ENCODE measurements around the gene ESYT2.

ESYT2 gene

DNA sequence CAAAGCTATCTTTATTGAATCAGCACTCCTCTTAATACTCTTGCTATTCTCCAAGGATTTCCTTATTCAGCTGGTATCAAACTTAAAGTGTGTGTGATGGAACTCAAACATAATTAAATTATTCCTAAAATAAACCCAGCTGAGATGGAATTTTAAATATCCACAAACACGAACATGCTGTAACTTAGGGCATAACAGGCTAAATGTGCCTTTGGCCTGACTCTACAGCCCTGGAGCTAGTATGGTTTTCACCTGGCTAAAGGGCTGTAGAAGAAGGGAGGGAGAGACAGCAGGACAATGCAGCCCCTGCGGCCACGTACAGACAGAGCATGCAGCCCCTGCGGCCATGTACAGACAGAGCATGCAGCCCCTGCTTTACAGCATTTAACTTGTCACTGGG, 34.0 kb downstream of the ESYT2 start:
- DNase-seq: no peak

DNA sequence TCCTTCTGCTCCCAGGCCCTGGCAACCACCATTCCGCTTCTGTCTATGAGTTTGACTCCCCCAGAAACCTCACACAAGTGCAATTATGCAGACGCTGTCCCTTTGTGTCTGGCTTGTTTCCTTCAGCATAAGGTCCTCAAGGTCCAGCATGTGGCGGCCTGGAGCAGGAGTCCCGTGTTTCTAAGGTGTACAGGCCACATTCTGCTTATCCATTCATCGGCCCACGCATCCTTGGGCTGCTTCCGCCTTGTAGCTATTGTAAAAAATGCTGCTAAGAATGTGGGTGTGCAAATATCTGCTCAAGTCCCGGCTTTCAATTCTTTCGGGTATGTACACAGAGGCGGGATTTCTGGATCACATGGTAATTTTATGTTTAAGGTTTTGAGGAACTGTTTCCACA, 38.2 kb downstream of the ESYT2 start:
- no peak for DNase-seq

GRCh38 chr7:158789842-158790241, 39.5 kb downstream of the ESYT2 start:
- no peak for DNase-seq

DNA sequence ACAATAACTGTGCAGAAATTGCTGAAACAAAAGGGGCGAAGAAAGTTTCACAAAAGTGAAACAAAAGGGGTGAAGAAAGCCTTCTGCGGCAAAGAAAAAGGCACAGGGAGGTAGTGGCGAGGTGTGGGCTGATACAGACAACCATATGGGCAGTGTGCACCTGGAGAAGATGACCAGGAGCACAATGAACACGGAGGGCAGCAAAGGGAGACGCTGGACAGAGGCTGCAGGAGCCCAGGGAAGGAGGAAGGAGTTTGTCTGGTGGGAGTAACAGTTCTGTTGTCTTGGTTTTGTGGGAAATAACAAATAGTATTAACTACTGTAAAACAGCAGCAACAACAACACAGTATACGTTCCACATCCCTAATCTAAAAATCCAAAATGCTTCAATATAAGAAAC, 42.4 kb downstream of the ESYT2 start:
- no peak for DNase-seq

GRCh38 chr7:158784270-158784669, 45.0 kb downstream of the ESYT2 start:
- no peak for DNase-seq

DNA sequence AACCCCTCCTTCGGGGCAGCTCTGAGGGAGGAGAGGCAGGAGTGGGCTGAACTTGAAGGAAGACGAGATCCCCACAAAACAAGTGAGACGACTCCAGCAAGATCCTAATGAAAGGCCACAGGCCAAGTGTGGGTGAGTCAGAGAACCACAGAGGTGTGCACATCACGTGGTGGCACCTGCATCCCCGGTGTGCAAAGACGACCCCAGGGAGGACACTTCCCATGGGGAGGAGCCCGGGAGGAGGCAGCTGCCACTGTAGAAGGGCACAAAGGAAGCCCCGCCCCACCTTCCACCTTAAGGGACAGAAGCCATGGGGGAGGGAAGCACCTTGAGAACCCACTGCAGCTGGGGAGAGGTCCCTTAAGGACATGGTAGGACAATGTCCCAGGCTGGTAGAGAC, 45.7 kb downstream of the ESYT2 start:
- DNase-seq: no peak

GRCh38 chr7:158782761-158783401, 46.4 kb downstream of the ESYT2 start:
- no peak for DNase-seq

DNA sequence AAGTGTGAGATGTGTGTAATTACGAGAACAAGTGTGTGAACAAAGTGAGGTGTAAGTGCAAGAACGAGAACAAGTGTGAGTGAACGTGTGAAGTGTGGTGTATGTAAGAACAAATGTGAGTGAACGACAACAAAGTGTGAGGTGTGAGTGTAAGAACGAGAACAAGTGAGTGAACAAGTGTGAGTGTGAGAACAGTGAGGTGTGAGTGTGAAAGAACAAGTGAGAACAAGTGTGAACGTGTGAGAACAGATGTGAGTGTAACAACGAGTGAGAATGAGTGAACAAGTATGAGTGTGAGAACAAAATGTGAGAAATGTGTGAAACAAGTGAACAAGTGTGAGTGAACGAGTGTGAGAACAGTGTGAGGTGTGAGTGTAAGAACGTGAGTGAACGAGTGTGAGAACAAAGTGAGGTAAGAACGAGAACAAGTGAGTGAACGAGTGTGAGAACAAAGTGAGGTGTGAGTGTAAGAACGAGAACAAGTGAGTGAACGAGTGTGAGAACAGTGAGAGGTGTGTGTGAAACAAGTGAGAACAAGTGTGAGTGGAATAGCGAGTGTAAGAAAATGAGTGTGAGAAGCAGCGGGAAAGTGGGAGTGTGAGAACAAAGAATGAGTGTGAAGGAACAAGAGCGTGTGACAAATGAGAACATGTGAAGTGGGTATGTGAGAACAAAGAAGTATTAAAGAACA, 47.2 kb downstream of the ESYT2 start:
- no peak for DNase-seq

GRCh38 chr7:158781217-158781973, 47.9 kb downstream of the ESYT2 start:
- no peak for DNase-seq

GRCh38 chr7:158779061-158780000, 50.0 kb downstream of the ESYT2 start:
- DNase-seq: no peak

DNA sequence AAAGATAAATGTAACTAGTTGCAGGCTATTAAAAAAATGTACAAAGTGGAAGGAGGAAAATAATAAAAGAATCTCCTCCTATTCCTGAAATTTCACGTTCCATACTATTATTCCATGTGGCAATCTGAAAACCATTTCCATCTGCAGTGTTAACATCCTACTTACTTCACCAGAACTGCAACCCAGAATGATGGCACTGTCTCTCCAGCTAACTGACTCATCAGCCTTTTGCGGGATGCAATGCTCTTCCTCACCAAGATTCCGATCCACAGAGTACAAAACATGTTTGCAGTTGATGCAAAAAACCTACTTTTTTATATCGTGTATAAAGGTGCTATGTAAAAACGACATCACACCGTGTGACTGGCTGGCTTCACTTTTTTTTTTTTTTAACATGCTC, 50.8 kb downstream of the ESYT2 start:
- DNase-seq: no peak

DNA sequence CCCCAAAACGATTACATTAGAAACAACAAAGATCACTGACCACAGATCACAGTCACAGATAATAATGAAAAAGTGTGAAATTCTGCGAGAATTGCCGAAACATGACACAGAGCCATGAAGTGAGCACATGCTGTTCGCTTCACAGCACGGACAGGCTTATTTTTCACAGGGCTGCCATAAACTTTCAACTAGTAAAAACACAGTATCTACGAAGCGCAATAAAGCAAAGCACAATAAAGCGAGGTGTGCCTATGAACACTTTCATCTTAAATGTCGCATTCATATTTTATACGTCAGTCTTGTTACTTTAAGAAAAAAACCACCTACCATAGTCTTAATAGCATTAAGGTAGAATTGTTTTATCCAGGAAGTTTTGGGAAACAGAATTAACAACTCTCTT, 51.5 kb downstream of the ESYT2 start:
- no peak for DNase-seq

DNA sequence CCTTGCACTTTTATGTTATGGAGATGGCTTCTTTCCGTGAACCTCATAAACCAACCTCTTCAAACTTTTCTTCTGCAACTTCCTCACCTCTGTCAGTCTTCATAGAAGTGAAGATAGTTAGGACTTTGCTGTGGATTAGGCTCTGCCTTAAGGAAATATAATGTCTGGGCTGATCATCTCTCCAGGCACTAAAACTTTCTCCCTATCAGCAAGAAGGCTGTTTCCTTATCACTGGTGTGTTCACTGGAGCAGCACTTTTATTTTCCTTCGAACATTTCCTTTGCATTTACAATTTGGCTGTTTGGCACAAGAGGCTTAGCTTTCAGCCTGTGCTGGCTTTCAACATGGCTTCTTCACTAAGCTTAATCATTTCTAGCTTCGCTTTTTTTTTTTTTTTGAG, 52.8 kb downstream of the ESYT2 start:
- no peak for DNase-seq

DNA sequence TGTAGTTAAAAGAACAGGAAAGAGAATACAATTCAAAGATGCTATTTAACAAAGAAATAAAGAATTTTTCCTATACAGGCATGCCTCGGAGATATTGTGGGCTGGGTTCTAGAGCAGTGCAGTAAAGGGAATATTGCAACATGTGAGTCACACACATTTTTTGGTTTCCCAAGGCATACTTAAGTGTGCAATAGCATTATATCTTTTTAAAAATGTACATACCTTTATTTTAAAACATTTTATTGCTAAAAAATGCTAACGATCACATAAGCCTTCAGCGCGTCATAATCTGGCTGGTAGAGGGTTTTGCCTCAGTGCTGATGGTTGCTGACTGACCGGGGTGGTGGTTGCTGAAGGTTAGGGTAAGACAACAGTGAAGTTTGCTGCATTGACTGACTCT, 54.4 kb downstream of the ESYT2 start:
- no peak for DNase-seq

GRCh38 chr7:158772916-158773315, 56.4 kb downstream of the ESYT2 start:
- no peak for DNase-seq

DNA sequence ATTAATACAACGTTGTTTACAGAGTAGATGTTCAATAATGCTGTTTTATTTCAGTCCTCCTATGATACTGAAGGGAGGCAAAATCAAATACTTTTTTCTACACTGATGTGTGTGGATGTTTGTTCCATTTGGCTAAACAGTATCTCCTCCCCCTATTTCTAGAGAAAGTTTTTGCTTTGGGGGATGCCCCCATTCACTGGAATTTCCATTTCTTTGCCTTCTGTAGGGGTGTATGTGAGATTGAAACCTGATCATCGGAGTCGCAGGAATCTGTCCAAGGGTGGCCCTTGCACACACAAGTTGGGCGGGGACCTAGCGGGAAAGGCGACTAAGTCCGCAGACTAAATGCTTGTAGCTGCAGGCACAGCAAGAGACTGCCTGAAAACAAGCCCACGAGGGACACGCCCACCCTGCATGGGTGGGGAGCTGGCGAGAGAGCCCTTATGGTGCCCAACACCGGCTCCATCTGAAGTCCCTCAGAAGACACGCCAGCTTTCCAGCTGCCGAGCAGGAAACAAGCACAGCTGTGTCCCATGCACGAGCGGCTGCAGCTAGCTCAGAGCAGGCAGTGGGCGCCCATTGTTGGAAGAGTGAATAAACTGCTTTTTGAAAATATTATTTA, 58.0 kb downstream of the ESYT2 start:
- no peak for DNase-seq

DNA sequence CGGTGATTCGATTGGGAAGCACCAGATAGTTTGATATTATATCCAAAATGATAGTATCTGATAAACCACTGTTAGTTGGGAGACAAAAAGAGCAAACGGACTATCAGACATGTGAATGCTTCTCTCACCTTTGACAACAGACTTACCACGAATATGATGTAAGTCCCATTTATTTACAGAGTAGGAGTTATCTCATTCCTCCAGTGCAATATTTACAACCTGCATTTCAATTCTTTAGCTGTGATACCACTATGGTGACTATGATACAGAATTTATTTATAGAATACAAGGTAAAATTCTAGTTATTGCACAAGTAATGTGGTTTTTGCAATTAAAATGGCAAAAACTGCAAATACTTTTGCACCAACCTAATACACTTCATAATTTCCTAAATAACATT, 61.6 kb downstream of the ESYT2 start:
- DNase-seq: no peak

DNA sequence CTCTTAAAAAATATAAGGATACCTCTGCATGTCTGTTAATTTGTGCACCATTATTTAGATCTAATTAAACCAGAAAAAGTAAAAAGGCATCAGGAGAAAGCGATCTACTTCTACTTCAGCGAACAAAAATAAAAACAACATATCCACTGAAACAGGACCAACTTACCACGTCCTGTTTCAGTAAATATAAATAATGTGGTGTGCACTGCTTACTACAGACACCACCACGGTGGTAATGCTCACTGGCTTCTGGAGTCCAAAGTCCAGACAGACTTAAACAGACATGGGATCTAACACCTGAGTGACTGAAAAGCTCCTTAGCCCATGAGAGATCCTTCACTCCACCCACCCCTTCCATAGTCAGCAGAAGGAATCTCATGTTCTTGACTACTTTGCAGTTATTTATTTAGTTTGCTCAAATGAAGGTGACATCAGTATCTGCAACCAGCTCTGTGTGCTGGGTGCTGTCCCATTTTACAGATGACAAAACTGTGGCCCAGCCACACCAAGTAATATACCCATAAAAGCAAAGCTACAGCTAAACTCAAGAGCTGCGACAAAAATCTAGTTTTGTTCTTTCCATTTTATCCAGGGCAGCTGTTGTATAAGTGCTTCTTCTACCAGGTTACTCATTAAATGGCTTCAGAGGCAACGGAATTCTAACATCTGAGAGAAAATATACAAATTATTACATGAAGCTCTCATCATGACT, 62.6 kb downstream of the ESYT2 start:
- DNase-seq: no peak

- no peak for DNase-seq
Observed at GRCh38 chr7:158765020-158765419, 64.3 kb downstream of the ESYT2 start.

GRCh38 chr7:158763454-158764033, 65.8 kb downstream of the ESYT2 start:
- DNase-seq: no peak

- no peak for DNase-seq
Observed at GRCh38 chr7:158761945-158762344, 67.4 kb downstream of the ESYT2 start.

GRCh38 chr7:158760936-158761335, 68.4 kb downstream of the ESYT2 start:
- DNase-seq: no peak

Data from SIG-M5 (cell line).